ENCODE results near the gene EDARADD.
A peak's percentile ranks its signal among the peaks of the same experiment; 100 is the strongest.
"Not testable (repeated sequence)": the region's sequence is repeated elsewhere in the genome, so short reads cannot be mapped to it uniquely, and the experiment has no call there.

The EDARADD gene

GRCh38 chr1:236365999-236366570 lies 28.0 kb upstream of the EDARADD start:
- TF ChIP-seq CTCF (IDR thresholded peaks at IDR 0.05; ENCODE audit: unreplicated experiment in 3 of 3), result no peak
- H3K27ac Mint-ChIP-seq, result peak overlapping the region; percentile 7 to 71 (median 25)
- H3K36me3 Mint-ChIP-seq (ENCODE audit: low read depth), result no peaks in the 10 kb centered on the region
- H3K4me1 Mint-ChIP-seq, result peaks cover 13% of the 10 kb centered on the region
- H3K9me3 Mint-ChIP-seq, result peaks cover 5% of the 10 kb centered on the region
- H3K27me3 Mint-ChIP-seq (ENCODE audit: low read depth), result peaks cover 7% of the 10 kb centered on the region
- H3K4me3 Mint-ChIP-seq, result peak overlapping the region in 1 of 3 experiments; percentile 10

GRCh38 chr1:236366681-236367080 lies 27.4 kb upstream of the EDARADD start:
- H3K9me3 Mint-ChIP-seq; H3K27me3 Mint-ChIP-seq (ENCODE audit: low read depth); H3K4me3 Mint-ChIP-seq; H3K36me3 Mint-ChIP-seq (ENCODE audit: low read depth): not testable (repeated sequence)
- peaks cover 13% of the 10 kb centered on the region for H3K4me1 Mint-ChIP-seq
- peak overlapping the region; percentile 7 to 71 (median 25) for H3K27ac Mint-ChIP-seq

GRCh38 chr1:236370420-236370819 lies 23.7 kb upstream of the EDARADD start:
- H3K27me3 Mint-ChIP-seq (ENCODE audit: low read depth), result peaks cover 10% of the 10 kb centered on the region
- TF ChIP-seq CTCF (IDR thresholded peaks at IDR 0.05; ENCODE audit: unreplicated experiment in 3 of 3), result no peak

DNA sequence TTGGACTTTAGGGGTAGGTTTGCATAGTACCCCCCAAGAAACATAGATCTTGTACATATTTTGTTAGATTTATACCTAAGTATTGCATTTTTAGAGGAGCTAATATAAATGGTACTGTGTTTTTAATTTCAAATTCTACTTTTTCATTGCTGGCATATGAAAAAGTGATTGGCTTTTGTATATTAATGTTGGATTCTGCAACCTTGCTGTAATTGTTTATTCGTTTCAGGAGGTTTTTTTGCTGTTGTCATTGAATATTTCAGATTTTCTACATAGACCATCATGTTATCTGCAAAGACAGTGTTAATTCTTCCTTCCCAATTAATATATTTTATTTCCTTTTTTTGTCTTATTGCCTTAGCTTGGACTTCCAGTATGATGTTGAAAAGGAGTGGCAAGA lies 23.0 kb upstream of the EDARADD start:
- Mint-ChIP-seq H3K27ac (no peak overlapping the region), H3K9me3 (peaks cover 5% of the 10 kb centered on the region)
- no peak for TF ChIP-seq CTCF (IDR thresholded peaks at IDR 0.05; ENCODE audit: unreplicated experiment in 3 of 3)

More at GRCh38 chr1:236370420-236370819, 23.7 kb upstream of the EDARADD start:
- peaks cover 12% of the 10 kb centered on the region for H3K4me1 Mint-ChIP-seq
- H3K36me3 Mint-ChIP-seq (ENCODE audit: low read depth), result no peaks in the 10 kb centered on the region
- H3K27ac Mint-ChIP-seq, result no peak overlapping the region
- no peak overlapping the region for H3K4me3 Mint-ChIP-seq
- peaks cover 5% of the 10 kb centered on the region for H3K9me3 Mint-ChIP-seq

DNA sequence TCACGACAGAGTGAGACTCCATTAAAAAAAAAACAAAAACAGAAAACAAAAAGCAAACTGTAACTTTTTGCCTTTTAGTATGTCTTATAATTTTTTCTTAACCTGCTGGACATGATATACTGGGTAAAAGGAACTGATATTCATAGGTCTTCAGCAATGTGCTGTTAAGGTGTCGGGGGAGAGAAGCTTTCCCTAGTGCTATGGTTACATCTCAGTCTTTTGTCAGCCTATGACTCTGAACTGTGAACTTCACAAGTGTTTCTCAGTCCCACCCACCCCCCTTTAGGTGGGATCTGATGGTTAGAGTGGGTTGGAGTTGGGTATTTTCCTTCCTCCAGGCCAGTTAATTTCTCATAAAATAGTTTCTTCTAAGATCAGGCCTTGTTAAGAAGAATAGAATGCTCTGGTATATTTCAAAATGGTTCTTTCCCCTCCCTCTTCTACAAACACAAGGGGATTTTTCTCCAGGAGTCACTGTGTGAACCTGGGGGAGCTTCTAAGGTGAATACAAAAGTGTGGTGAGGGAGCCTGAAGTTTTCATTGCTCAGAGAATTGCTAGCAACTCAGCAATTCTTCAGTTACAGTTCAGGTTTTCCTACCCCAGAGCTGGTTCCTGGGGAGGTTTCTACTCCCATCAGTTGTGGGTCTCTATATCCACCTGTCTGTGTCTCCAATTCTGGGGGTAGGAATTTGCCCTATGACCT lies 16.1 kb upstream of the EDARADD start:
- no peaks in the 10 kb centered on the region for H3K36me3 Mint-ChIP-seq (ENCODE audit: low read depth)
- no peak overlapping the region for H3K4me3 Mint-ChIP-seq
- H3K27ac Mint-ChIP-seq, result peak overlapping the region in 1 of 3 experiments; percentile 45
- peaks cover 20% of the 10 kb centered on the region for H3K9me3 Mint-ChIP-seq
- H3K4me1 Mint-ChIP-seq, result no peaks in the 10 kb centered on the region
- TF ChIP-seq CTCF (IDR thresholded peaks at IDR 0.05; ENCODE audit: unreplicated experiment in 3 of 3), result no peak
- peaks cover 9% of the 10 kb centered on the region for H3K27me3 Mint-ChIP-seq (ENCODE audit: low read depth)

More for the DNA sequence above, 23.0 kb upstream of the EDARADD start:
- Mint-ChIP-seq H3K4me1 (peaks cover 6% of the 10 kb centered on the region), H3K4me3 (no peak overlapping the region), H3K27me3 (ENCODE audit: low read depth) (peaks cover 10% of the 10 kb centered on the region), H3K36me3 (ENCODE audit: low read depth) (no peaks in the 10 kb centered on the region)

GRCh38 chr1:236381565-236382158 lies 12.4 kb upstream of the EDARADD start:
- no peak for TF ChIP-seq CTCF (IDR thresholded peaks at IDR 0.05; ENCODE audit: unreplicated experiment in 3 of 3)
- peaks cover 7% of the 10 kb centered on the region for H3K27me3 Mint-ChIP-seq (ENCODE audit: low read depth)
- H3K36me3 Mint-ChIP-seq (ENCODE audit: low read depth), result no peaks in the 10 kb centered on the region
- H3K27ac Mint-ChIP-seq, result no peak overlapping the region
- no peak overlapping the region for H3K4me3 Mint-ChIP-seq
- no peaks in the 10 kb centered on the region for H3K4me1 Mint-ChIP-seq
- H3K9me3 Mint-ChIP-seq, result peaks cover 20% of the 10 kb centered on the region

Data from nephron (organoid).